NCI-H748 (cell line): Measurements from ENCODE around the gene PTPRD.
"Not testable (repeated sequence)": the region's sequence is repeated elsewhere in the genome, so short reads cannot be mapped to it uniquely, and the experiment has no call there.

ENCODE experiments used
- DNase-seq: peaks from one replicate; lab custom pipeline; 2025; ENCODE audit not compliant: unreplicated experiment; lab: John Stamatoyannopoulos, UW

The PTPRD gene

GRCh38 chr9:8943392-8943791, 1669.4 kb downstream of the PTPRD start:
- DNase-seq: no peak

- DNase-seq: no peak
Measured at GRCh38 chr9:8940650-8941049, 1672.2 kb downstream of the PTPRD start.

GRCh38 chr9:8926461-8926860, 1686.3 kb downstream of the PTPRD start:
- DNase-seq: no peak

DNA sequence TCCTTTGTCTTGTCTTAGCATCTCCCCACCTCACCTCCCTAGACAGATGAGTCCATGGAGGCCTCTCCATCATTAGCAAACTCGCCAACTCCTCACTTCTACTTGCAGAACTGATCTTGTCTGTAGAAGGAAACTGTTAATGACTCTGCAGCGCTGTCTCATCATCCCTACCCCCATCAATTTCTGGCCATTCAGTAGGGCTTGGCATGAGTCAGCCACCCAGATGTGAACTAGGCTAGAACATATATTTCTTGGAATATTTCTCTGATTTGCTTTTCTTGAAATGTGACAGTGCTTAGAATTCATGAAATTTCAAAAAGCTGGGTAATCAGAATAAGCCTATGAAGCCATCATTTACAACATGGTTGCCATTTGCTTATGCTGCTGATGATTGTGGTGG, 1688.2 kb downstream of the PTPRD start:
- DNase-seq: no peak

DNA sequence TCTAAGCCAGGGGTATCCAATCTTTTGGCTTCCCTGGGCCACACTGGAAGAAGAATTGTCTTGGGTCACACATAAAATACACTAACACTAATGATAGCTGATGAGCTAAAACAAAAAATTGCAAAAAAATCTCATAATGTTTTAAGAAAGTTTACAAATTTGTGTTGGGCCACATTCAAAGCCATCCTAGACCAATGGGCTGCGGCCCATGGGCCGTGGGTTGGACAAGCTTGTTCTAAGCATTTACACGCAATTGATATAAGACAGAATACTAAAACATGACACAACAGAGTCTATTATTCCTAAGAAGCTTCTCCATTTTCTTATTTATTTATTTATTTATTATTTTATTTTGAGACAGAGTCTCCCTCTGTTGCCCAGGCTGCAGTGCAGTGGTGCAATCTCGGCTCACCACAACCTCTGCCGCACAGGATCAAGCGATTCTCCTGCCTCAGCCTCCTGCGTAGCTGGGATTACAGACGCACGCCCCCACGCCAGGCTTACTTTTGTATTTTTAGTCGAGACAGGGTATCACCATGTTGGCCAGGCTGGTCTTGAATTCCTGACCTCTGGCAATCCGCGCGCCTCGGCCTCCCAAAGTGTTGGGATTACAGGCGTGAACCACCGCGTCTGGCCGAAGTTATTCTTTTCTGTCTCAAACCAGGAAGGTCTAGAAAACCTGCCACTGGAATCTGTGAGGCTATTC, 1692.2 kb downstream of the PTPRD start:
- DNase-seq: not testable (repeated sequence)

- DNase-seq: peak; percentile 93
Measured at GRCh38 chr9:8917956-8918739, 1694.7 kb downstream of the PTPRD start.

- DNase-seq: peak; percentile 53
Measured at GRCh38 chr9:8916771-8917170, 1696.0 kb downstream of the PTPRD start.

DNA sequence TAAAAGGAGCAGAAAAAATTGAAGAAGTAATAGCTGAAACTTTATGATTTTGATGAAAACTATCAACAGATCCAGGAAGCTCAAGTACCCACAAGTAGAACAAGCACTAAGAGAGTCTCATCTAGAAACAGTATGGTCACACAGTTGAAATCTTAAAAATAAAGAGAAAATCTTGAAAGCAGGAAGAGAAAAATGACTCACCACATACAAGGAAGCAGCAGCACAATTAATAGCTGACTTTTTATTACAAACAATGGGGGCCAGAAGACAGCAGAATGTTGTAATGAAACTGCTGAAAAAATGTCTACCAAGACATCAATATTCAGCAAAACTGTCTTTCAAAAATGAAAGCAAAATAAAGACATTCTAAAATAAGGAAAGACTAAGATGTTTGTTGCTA, 1704.9 kb downstream of the PTPRD start:
- DNase-seq: no peak

DNA sequence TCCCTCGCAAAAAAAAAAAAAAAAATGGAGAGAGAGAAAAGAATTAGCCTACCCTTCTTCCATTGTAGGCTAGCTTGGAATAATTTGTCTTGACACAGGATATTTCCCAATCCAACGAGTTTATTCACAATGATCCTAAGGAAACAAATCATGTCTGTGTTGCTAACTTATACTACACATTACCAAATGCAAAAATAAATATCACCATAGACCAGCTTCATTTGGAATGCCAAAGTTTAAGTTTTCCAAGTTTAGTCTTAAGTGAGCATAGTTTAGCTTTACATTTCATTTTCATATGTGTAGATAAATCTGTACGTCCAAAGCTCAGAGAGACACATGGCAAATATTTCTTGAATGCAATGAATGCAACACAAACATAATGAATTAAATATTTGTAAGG, 1707.1 kb downstream of the PTPRD start:
- no peak for DNase-seq

DNA sequence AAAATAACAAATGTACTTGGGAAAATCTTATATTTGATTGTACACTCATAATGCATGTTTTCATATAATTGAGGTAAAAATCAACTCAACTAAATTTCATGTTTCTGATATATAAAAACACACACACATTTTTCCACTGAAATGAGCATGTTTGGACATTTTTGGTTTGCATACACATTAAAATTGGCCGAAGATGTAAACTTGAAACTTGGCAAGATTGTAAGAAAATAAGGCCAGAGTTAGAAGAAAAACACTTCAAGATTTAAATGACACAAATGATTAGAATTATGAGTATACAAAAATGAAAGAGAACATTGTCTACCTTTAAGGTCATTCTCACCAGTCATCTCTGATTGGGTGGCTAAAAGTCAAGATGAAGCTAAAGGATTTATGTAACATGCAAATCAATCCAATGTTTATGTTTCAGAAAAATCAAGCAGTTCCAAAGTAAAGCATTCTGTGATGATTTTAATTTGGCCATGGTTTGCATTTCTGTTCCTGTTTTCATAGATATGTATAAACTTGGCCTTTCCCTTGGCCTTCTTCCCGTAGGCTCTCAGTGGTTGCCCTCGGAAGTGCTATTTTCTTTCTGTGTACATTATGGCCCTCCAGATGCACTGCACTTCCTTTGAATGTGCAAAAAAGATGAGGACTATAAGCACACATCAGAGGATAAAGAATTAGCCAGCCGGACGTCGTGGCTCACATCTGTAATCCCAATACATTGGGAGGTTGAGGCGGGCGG, 1707.9 kb downstream of the PTPRD start:
- DNase-seq: no peak

DNA sequence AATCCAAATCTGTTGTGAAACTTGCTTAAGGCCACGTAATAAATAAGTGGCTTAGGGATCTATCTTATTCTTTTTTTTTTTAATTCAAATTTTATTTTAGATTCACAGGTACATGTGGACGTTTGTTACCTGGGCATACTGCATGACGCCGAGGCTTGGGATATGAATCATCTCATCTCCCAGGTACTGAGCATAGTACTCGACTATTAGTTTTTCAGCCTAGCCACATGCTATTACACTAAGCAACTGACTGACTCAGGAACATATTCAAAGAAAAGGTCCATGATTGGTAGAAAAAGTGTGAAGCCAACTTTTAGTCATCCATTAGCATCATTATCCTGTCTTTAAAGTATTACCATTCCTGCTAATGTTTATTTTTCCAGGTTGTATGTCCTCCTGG, 1709.7 kb downstream of the PTPRD start:
- DNase-seq: no peak

DNA sequence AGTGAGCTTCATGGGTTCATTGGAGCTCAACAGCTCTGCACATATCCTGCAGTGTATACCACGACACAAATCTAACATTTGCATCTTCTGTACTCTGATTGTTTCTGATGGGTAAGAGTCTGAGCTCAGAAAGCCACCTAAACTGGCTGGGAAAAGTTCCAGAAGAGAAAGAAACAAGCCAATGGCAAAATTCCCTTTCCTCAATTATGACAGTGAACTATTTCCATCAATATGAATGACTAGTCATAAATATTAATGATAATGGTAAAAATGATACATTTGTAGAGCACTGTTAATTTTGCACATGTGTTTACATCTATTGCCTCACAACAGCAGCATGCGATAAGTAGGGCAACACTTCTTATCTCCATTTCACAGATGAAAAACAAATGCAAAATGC, 1711.7 kb downstream of the PTPRD start:
- DNase-seq: no peak

- DNase-seq: no peak
Measured at GRCh38 chr9:8899511-8899910, 1713.3 kb downstream of the PTPRD start.

- peak; percentile 63 for DNase-seq
Measured at GRCh38 chr9:8895861-8896224, 1717.0 kb downstream of the PTPRD start.

GRCh38 chr9:8895106-8895860, 1717.5 kb downstream of the PTPRD start:
- DNase-seq: no peak

- peak; percentile 17 for DNase-seq
Measured at GRCh38 chr9:8890695-8891094, 1722.1 kb downstream of the PTPRD start.

DNA sequence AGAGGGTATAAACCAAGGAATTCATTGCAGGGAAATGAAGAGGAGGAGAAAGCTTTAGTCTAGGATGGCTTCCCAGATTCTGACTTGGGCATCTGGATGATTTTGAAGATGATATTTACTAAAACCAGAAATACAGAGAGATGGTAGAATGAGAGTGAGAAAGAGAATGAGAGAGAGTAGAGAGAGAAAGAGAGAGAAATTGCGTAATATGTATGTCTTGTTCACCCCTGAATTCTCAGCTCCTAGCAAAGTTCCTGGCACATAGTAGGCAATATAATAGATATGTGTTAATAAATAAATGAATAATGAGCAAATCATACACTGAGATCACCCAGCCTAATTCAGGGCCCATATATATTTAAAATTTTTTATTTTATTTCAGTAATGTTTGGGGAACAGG, 1723.7 kb downstream of the PTPRD start:
- DNase-seq: no peak

DNA sequence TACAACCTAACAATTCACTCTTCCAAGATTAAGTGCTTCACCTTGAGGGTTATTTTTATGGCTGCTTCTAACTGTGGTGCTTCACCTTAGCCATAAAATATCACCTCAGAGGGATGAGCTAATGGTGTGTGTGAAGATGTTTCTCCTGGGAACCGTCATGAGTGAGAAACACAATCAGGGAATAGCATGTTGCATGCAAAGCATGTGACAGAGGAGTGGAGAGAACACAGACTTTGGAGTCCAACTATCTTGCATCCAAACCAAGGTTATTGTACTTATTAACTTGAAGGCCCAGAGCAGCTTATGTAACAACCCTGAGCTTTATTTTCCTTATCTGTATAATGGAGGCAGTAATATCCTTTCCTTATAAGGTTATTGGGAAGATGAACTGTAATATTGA, 1724.2 kb downstream of the PTPRD start:
- DNase-seq: no peak

- no peak for DNase-seq
Measured at GRCh38 chr9:8887369-8887768, 1725.4 kb downstream of the PTPRD start.

DNA sequence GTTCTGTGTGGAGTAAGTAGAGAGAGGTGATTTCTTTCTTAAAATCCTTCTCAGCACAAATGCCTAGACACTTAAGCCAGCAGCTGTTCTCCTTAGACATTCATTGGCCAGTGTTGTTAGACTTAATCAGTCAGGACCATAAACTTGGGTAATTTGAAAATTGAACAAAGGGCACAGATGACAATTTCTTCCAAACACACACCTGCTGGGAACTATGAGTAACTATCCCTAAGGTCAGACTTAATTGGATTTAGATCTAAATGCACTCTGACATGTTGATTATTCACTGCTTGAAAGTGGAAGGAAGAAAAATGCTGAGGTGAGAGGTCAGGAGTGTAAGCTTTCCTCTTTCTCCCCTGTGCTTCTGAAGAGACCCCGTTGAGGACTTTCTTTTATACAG, 1729.5 kb downstream of the PTPRD start:
- DNase-seq: no peak

DNA sequence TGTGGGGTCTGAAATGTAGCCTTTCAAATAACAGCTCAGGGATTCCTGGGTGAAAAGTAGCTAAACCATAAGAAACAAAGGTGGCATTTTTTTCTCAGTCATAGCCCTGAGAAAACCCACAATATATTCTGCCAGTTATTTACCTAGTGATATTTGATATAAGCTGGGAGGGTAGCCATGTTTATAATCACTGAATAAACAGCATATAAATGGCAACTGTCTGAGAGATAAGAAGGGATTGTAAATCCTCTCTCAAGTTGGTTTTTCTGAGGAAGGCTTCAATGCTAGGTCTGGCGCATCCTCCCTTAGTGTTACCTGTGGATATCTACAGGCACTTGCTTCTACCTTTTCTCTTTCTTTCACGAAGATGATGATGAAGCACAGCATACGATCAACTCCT, 1732.7 kb downstream of the PTPRD start:
- peak; percentile 71 for DNase-seq
